Glomerular endothelial cell (primary cell): Measurements from ENCODE around the gene MAP1LC3C. TPM values are rescaled to one million over a fixed set of nuclear protein-coding genes. Genes with fewer than 3 reads are reported as not detected.
A peak's percentile ranks its signal among the peaks of the same experiment; 100 is the strongest.
"Not testable (repeated sequence)": the region's sequence is repeated elsewhere in the genome, so short reads cannot be mapped to it uniquely, and the experiment has no call there.

Source experiments
- DNase-seq: peaks from one replicate; pipeline ENCODE4 v3.0.0-alpha.2; 2011; ENCODE audit warnings: low read depth, low spot score; ENCODE audit errors: extremely low read depth
- total RNA-seq: library from RNA; depleted of rRNA; stranded (reverse); fragments of >200 nt; gene quantifications from 2 replicates; pipeline ENCODE4 v1.2.3, GENCODE V29; 2015

MAP1LC3C gene
- total RNA-seq, 1 donor from 2014 or later: not detected

GRCh38 chr1:241994171-241994570 is 4.7 kb downstream of the MAP1LC3C start:
- DNase-seq: no peak

DNA sequence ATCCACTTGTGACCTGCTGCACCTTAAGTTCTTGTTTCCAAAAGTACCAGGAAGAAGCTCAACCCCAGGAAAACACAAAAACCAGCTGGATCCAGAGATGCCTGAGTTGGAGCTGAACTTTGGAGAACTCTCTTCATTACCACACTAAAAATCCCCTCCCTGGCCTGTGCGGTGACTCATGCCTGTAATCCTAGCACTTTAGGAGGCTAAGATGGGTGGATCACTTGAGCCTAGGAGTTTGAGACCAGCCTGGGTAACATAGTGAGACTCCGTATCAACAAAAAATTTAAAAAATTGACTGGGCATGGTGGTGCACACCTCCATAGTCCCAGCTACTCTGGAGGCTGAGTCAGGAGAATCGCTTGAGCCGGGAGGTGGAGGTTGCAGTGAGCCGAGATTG is 6.2 kb downstream of the MAP1LC3C start:
- no peak for DNase-seq

DNA sequence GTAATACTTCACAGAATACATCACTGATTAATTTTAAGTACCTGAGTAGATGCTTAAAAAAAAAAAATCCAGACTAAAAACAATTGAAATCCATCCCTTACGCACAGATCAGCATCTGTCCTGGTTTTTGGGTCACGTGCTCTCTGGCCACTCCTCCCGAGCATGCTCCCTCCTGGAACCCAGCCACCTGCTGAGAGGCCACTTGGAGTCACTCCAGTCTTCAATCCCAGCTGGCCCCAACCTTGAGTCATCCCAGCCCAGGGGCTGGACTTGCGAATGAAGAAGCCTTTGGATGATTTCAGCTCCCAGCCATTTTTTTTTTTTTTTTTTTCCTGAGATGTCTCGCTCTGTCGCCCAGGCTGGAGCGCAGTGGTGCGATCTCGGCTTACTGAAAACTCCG is 8.9 kb downstream of the MAP1LC3C start:
- no peak for DNase-seq

GRCh38 chr1:241988389-241988930 is 10.4 kb downstream of the MAP1LC3C start:
- DNase-seq: not testable (repeated sequence)

DNA sequence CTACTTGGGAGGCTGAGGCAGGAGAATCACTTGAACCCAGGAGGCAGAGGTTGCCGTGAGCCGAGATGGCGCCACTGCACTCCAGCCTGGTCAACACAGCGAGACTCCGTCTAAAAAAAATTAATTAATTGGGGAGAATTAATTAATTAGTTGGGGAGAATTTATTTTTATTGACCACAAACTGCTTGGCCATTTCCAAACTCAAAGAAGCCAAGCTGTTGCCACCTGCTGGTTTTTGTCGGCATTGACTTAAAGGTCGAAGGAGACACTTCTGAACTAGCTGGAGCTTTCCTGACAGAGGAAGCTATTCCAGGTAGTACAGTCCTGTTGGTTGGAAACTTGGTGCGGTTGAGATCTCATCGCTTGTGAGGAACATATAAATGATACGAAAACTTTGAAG is 13.1 kb downstream of the MAP1LC3C start:
- peak; percentile 27 for DNase-seq

GRCh38 chr1:241979926-241980325 is 19.0 kb downstream of the MAP1LC3C start:
- no peak for DNase-seq

DNA sequence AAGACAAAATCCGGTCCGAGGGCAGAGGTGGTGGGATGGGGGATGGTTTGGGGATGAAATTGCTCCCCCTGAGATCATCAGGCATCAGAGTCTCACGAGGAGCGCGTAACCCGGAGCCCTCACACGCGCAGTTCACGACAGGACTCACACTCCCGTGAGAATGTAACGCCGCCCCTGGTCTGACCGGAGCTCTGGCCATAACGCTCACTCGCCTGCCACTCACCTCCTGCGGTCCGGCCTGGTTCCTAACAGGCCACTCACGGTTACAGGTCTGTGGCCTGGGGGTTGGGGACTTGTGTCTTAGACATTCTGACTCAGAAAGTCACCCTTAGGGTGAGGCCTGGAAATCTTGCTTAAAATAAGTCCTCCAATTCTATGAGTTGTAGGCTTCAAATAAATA is 19.8 kb downstream of the MAP1LC3C start:
- no peak for DNase-seq

DNA sequence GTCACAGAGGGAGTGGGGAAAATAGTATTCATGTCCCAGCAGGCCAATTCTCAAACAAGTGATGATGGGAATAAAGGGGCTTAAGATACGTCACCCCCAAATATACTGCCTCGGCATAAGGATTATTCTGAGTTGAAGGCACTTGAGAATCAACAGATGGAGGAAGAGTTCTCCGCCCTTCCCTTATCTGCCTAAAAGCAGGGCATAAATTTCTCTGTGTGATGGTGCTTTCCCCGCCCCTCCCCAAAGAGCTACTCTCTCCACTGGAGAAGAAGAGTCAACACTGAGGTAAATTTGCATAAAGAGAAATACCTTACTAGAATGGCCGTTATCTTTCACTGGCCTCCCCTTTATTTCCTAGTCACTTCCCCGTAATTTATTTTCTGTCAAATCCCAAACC is 22.7 kb downstream of the MAP1LC3C start:
- no peak for DNase-seq

- DNase-seq: no peak
Measured at GRCh38 chr1:241972703-241973369, 26.1 kb downstream of the MAP1LC3C start.

DNA sequence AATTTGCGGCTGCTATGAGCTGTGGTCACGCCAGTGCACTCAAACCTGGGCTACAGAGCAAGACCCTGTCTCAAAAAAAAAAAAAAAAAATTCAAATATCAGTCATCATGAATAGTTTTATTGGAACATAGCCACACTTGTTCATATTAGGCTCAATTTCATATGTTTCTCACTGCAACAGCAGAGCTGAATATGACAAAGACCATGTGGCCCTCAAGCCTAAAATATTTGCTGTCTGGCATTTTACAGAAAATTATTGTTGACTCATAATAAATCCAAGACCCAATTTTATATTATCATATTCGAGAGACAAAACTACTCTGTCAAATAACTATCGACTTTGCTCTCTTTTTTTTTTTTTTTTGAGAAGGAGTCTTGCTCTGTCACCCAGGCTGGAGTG is 30.3 kb downstream of the MAP1LC3C start:
- DNase-seq: no peak

DNA sequence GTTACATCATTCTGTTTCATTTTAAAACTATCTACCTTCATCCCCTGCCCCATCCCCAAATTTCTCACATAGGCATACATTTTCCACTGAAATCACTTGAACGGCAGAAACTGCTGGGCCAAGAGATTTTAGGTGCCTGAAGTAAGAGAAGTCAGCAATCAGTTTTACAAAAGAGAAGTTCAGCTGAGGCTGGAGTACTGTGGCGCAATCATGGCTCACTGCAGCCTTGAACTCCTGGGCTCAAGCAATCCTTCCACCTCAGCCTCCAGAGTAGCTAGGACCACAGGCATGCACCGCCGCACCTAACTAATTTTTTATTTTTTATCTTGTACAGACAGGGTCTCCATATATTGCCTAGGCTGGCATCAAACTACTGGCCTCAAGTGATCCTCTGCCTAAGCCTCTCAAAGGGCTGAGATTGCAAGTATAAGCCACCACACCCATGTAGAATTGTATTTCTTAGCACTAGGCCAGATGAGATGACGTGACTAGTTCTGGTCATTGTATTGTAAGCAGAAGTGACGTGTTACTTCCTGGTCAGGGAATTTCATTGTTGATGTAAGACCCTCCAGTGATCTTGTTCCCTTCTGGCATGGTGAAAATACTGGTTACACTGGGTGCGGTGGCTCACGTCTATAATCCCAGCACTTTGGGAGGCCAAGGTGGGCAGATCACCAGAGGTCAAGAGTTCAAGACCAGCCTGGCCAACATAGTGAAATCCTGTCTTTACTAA is 34.2 kb downstream of the MAP1LC3C start:
- DNase-seq: peak; percentile 16

- no peak for DNase-seq
Measured at GRCh38 chr1:241963722-241964121, 35.2 kb downstream of the MAP1LC3C start.

- DNase-seq: no peak
Measured at GRCh38 chr1:241962153-241962552, 36.7 kb downstream of the MAP1LC3C start.

GRCh38 chr1:241957692-241958494 is 41.0 kb downstream of the MAP1LC3C start, which contains the start of gene BECN2:
Gene BECN2, plus strand, starts transcription at chr1:241957767. Its CDS starts 0 bp downstream, at chr1:241957767.
- no peak for DNase-seq

GRCh38 chr1:241950390-241950789 is 48.5 kb downstream of the MAP1LC3C start:
- DNase-seq: no peak

DNA sequence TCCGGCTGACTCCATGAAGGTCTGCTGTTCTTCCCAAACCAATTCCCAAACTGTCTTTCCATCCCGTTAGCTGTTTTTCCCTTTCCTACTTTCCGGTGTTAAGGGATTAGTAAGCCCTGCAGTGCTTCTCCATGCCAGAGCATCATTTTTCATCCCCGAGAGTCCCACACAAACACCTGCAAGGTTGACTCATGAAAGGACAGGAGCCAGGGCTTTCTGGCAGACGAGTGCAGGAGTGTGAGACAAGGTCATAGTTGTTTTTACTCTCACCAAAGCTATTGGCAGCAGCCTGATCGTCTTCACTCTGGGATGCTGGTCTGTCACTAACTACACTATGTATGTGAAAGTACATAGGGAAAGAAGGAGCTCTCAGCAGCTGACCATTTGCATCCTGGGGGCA is 51.5 kb downstream of the MAP1LC3C start:
- DNase-seq: no peak

Other genes with a start within 250 kb of the MAP1LC3C start
- 3.8 and 4.3 TPM in 2 replicates for gene EXO1, start 150.9 kb downstream of the MAP1LC3C start, total RNA-seq
- gene BECN2, start 41.3 kb downstream of the MAP1LC3C start, total RNA-seq: not detected in 2 replicates